ENCODE data around the gene KRR1. TPM values are rescaled to one million over a fixed set of nuclear protein-coding genes. Genes with fewer than 3 reads are reported as not detected.

Gene KRR1
- 100 to 1,000 TPM in 1 of 3 donors, 10 to 100 TPM in 2; 75.3 to 103 (median 92.8) TPM for polyA plus RNA-seq (ENCODE audit: insufficient read length in 3 of 3)
- long read RNA-seq, donor 1, full-length matches to known transcripts: 12 of 12 reads
- long read RNA-seq, donor 1, partial matches to known transcripts: 0 of 12 reads
- long read RNA-seq, donor 1, other reads (novel, unspliced or antisense): 0 of 12 reads
- long read RNA-seq, donor 2, full-length matches to known transcripts: 10 of 10 reads
- long read RNA-seq, donor 2, partial matches to known transcripts: 0 of 10 reads
- long read RNA-seq, donor 2, other reads (novel, unspliced or antisense): 0 of 10 reads
- long read RNA-seq, donor 3, full-length matches to known transcripts: 20 of 25 reads
- long read RNA-seq, donor 3, partial matches to known transcripts: 5 of 25 reads
- long read RNA-seq, donor 3, other reads (novel, unspliced or antisense): 0 of 25 reads
- long read RNA-seq, donor 4, full-length matches to known transcripts: 8 of 8 reads
- long read RNA-seq, donor 4, partial matches to known transcripts: 0 of 8 reads
- long read RNA-seq, donor 4, other reads (novel, unspliced or antisense): 0 of 8 reads
- long read RNA-seq, donor 5: 0 reads
- long read RNA-seq, donor 6, full-length matches to known transcripts: 9 of 9 reads
- long read RNA-seq, donor 6, partial matches to known transcripts: 0 of 9 reads
- long read RNA-seq, donor 6, other reads (novel, unspliced or antisense): 0 of 9 reads
- long read RNA-seq, donor 7, full-length matches to known transcripts: 16 of 28 reads
- long read RNA-seq, donor 7, partial matches to known transcripts: 0 of 28 reads
- long read RNA-seq, donor 7, other reads (novel, unspliced or antisense): 12 of 28 reads
- long read RNA-seq, donor 8, full-length matches to known transcripts: 19 of 19 reads
- long read RNA-seq, donor 8, partial matches to known transcripts: 0 of 19 reads
- long read RNA-seq, donor 8, other reads (novel, unspliced or antisense): 0 of 19 reads
- long read RNA-seq, donor 9, full-length matches to known transcripts: 10 of 10 reads
- long read RNA-seq, donor 9, partial matches to known transcripts: 0 of 10 reads
- long read RNA-seq, donor 9, other reads (novel, unspliced or antisense): 0 of 10 reads
- long read RNA-seq, donor 10, full-length matches to known transcripts: 16 of 21 reads
- long read RNA-seq, donor 10, partial matches to known transcripts: 0 of 21 reads
- long read RNA-seq, donor 10, other reads (novel, unspliced or antisense): 5 of 21 reads
- long read RNA-seq, donor 11, full-length matches to known transcripts: 9 of 9 reads
- long read RNA-seq, donor 11, partial matches to known transcripts: 0 of 9 reads
- long read RNA-seq, donor 11, other reads (novel, unspliced or antisense): 0 of 9 reads
- long read RNA-seq, donor 12, full-length matches to known transcripts: 3 of 3 reads
- long read RNA-seq, donor 12, partial matches to known transcripts: 0 of 3 reads
- long read RNA-seq, donor 12, other reads (novel, unspliced or antisense): 0 of 3 reads
- long read RNA-seq, donor 13: 0 reads
- long read RNA-seq, donor 14, full-length matches to known transcripts: 18 of 71 reads
- long read RNA-seq, donor 14, partial matches to known transcripts: 53 of 71 reads
- long read RNA-seq, donor 14, other reads (novel, unspliced or antisense): 0 of 71 reads
- long read RNA-seq, donor 15, full-length matches to known transcripts: 6 of 6 reads
- long read RNA-seq, donor 15, partial matches to known transcripts: 0 of 6 reads
- long read RNA-seq, donor 15, other reads (novel, unspliced or antisense): 0 of 6 reads
- long read RNA-seq, donor 16, full-length matches to known transcripts: 29 of 35 reads
- long read RNA-seq, donor 16, partial matches to known transcripts: 6 of 35 reads
- long read RNA-seq, donor 16, other reads (novel, unspliced or antisense): 0 of 35 reads

DNA sequence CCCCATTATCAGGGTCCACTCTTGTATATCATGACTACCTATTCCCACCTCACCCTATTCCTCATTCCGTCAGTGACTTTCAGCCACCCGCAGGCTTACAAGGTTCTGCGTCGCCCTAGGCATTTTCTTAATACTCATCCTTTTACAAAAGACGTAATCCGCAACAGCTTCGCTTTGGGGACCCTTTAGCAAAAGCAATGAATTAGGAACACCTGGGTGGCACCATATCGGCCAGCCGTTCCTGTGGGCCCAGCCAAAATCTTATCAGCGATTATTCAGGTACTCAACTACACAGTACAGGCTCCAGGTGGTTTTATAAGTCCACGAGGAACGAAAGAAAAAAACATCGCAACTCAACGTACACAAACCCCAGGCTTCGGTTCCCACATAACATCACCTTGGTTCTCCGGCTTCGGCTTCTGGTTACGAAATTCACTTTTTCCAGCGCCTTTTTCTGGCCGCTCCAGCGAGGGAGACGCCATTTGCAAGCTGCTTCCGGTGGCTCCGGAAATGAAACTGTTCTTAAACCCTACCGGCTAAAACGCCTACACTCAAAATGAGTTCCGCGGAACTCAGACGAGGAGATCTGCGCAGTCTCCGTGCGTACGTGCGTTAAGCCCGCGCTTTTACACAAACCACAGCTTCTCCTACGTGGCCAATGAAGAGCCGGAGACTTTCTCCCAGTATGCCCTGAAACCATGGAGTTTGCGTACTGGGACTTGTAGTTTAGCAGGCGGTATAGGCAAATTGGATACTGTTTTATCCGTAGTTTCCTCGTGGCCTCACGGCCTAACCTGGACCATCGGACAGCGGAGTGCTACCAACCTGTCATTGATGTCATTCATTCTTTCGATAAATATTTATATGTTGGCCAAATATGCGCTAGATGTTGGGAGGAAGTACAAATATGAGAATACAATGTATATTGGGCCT is at the start of gene KRR1:
KRR1 (minus strand) TSS at position 494 of the 933 bp plus-strand sequence; CDS start at position 482, 12 bp downstream.
- DNase-seq (ENCODE audit: extremely low read depth in 1 of 11, low read depth in 9 of 11, low spot score in 4 of 11): peak; percentile 90 to 98 (median 96)

DNA sequence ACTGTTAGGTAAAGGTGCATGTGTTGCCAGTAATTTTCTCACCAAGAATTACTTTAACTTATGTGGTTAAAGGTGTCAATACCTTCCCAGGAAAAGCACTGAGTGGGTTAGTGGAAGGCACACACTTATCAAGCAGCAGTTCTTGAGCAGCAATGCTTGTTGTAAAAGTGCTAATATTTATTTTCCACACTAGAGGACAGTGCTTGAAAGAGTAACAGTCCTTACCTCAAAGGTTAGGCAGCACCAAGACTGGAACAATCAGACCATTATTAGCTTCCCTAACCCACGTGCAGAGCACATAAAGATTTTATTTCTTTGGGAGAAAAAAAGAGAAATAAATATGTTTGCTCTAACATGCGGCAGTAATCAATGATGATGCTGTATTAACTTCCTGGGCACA is 48.8 kb upstream of the KRR1 start:
- peak in 1 of 11 donors; percentile 24 for DNase-seq (ENCODE audit: extremely low read depth in 1 of 11, low read depth in 9 of 11, low spot score in 4 of 11)

DNA sequence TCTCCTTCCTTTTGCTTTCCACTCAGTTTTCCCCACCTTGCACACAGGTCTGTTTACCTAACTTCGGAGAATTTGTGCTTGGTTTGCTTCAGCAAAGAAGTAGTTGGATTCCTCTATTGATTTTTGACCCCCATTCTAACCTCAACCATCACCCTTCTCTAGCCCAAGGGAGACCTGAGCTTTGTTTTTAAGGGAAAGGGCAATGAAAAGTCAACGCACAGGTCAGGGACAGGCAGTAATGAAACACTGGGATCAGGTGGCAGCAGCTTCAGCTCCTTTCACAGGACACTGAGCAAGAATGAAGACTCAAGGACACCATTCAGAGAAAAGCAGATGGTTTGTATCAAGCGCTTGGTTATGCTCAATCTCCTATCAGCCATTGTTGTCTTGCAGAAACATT is 46.9 kb upstream of the KRR1 start:
- DNase-seq (ENCODE audit: extremely low read depth in 1 of 11, low read depth in 9 of 11, low spot score in 4 of 11): peak in 6 of 11 donors; percentile 23 to 63 (median 48)

DNA sequence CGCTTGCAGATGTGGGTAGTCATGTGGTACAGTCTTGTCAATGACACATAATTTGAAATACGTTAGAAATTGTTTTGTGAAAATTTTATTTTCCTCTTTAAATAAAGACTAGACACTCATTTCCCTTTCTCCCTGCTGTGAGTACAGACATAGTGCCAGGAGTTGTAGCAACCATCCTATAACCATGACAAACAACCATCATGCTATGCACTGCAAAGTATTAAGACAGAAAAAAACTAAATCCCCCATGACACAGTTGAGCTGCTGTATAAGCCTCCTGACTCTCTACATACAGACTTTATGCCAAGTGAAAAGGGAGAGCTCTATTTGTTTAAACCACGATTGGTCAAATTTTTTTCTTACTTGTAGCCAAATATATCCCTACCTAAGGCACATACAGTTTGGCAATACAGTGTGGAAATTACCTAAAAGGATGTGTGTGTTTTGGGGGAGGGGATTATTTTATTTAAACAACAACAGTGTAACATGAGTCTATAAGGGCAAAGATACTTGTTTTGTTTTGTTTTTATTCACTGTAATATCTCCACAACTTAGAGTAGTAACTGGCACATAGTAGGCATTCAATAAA is 45.0 kb upstream of the KRR1 start:
- no peak for DNase-seq (ENCODE audit: extremely low read depth in 1 of 11, low read depth in 9 of 11, low spot score in 4 of 11)

DNA sequence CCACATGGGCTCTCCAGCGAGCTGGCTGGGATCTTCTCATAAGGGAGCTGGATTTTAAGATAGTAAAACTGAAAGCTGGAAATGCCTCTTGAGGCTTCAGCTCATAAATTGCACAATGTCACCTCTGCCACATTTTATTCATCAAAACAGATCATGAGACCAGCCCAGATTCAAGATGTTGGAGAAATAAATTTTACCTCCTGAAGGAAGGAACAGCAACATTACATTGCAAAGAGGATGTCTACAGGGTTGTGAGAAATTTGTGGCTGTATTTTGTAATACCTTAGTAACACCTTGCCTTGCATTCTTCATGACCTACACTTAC is 43.1 kb upstream of the KRR1 start:
- no peak for DNase-seq (ENCODE audit: extremely low read depth in 1 of 11, low read depth in 9 of 11, low spot score in 4 of 11)

DNA sequence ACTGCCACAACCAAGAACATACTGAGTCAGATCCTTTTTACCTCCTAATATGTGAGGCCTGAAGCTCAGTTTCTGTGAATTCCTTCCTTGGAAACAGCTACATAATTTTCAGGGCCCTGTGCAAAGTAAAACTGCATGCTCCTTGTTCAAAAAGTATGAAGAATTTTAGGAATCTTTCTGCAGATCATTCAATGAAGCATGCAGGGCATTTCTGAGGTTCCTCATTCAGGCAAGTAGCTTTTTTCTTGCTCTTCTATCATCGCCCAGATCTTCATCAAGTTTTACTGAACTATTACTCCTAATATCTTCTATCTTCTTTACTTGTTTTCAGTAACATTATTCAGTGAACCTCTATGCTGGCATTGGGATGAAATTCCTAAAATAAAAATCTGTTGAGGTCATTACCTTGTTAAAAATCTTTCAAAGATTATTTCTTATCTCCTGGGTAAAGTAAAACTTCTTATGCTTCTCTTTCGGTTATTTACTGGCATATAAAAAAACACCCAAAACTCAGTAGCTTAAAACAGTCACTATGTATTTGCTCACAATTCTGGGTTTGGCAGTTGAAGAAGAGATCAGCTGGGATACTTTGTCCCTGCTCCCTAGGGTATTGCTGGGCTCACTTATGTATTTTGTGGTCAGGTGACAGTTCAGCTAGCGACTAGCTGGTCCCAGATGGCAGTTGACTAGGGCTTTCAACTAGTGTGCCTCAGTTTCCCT is 42.6 kb upstream of the KRR1 start:
- no peak for DNase-seq (ENCODE audit: extremely low read depth in 1 of 11, low read depth in 9 of 11, low spot score in 4 of 11)

DNA sequence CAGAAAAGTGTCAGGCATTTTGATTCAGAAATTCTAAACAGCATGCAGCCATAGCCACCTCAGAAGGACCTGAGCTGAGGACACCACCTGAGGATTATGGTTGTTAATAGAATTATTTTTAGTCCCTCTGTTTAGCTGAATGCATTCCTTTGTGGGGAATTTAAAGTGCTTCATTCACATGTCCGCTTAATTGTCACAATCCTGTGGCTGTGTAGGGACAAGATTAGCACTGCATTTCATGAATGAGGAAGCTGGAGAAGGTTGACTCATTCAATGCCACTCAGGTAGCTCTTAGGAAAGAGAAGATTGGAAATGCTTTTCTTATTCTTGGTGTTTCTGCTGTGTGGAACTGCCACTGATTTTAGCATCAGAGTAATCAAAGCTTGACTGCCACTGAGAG is 42.0 kb upstream of the KRR1 start:
- DNase-seq (ENCODE audit: extremely low read depth in 1 of 11, low read depth in 9 of 11, low spot score in 4 of 11): no peak

DNA sequence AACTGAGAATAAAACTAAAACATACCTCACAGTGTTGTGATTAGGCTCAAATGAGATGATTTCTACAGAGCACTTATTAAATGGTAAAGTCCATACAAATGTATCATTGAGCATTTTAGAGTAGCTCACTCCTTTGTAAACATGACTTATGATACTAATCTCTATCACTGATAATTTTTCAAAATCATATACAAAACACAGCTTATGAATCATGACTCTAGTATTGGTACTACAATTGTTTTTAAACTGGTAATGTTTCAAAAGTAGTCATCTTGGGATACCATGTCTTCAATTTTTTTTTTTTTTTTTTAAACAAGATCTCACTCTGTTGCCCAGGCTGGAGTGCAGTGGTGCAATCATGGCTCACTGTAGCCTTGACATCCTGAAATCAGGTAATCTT is 40.1 kb upstream of the KRR1 start:
- DNase-seq (ENCODE audit: extremely low read depth in 1 of 11, low read depth in 9 of 11, low spot score in 4 of 11): no peak

DNA sequence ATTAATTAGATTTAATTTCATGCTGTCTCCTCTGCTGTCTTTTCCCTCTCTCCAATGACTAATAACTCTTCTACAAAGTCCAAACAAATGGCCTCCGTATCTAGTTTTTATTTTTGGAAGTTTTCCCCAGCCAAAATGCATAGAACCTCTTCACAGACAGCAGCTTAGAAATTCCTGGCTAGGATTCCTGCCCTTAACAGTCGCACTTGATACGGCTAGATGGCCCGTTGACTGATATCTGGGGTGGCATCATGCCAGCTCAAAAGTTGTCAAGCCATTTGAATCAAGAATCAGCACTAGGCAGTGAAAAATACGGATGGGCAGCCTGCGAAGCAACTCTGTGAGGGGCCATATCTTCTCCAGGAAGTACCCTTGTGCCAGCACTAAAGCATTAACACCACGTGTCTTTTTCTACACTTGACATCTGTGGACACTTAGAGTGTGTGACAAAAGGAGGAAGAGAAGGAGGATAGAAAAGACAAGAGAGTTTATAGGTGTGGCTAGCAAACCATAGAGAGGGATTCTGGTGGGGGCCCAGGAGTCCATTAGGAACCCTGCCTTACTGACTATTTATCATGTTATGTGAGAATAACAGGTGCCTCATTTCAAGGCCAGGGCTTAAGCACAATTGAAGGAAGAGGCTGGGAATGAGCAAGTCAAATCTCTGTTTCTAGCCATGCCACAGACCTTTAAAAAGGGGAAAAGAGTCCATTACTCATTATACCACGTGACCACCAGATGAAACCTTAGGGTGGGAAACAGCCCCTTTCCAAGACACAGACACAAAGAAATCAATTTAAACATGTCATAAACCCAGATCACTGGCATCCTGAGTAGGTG is 39.2 kb upstream of the KRR1 start:
- DNase-seq (ENCODE audit: extremely low read depth in 1 of 11, low read depth in 9 of 11, low spot score in 4 of 11): no peak

DNA sequence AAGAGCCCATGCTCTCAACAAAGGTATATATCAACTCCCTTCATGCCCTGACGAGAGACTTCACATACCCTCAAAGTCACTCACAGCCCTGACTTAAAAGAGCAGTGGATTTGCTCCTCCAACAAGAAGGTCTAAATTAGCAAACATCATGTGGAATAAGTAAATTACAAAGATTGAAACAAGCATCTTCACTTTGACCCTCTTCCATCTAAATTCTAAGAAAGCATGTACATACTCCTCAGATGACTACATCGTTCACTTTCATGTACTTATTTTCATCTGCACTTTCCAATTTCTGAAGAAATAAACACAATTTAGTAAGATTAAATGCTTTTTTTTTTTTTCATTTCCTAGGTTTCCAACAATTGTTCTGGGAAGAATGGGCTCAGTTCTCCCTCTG is 38.6 kb upstream of the KRR1 start:
- DNase-seq (ENCODE audit: extremely low read depth in 1 of 11, low read depth in 9 of 11, low spot score in 4 of 11): no peak

DNA sequence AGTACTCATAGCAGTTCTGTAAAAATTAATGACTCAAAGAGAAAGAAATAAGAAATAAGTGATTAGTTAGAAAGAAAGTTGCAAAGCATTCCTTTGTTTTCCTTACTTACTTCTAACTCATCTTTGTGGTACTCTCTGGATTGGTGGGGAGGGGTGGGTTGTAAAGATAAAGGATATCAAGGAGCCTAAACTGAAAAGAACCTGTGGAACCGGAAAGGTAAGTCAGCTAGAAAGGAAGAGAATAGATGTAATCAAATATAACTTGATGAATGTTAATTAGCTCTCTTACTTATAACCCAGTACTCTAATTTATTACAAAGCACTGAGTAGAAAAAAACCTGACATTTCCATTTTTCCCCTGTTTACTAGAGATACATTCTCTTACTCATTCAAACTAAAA is 37.5 kb upstream of the KRR1 start:
- DNase-seq (ENCODE audit: extremely low read depth in 1 of 11, low read depth in 9 of 11, low spot score in 4 of 11): no peak

DNA sequence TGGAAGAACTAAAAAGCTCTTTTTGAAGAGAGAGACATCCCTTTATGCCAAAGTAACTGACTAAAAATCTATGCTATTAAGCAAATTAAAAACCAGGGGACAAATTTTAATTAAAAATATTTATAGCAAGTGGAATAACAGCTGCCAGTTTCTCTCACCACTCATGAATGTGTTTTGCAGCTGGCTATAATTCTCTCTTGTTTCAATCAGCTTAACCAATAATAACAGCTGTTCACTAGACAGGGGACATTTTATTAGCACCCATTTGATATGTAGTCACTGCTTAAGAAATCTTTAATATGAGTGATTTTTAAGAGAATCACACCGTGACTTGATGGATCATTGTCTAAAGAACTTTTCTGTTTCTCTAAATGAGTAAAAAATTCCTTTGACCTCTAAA is 34.2 kb upstream of the KRR1 start:
- no peak for DNase-seq (ENCODE audit: extremely low read depth in 1 of 11, low read depth in 9 of 11, low spot score in 4 of 11)

DNA sequence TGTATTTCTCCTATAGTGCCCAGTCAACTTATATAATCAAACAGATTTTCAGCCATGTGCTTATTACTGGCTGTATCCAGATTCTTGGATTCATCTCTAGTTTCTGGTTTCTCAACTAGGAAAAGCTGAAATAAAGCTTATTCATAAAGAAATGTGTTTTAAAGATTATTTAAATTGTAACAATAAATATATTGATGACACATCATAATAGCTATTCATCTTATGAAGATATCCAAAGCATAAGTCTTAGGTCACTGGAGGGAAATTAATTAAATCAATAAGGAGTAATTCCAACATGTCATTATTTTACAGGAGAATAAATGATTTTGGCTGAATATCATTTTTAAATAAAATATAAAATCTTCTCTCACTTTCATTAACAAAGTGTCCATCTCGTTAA is 32.1 kb upstream of the KRR1 start:
- no peak for DNase-seq (ENCODE audit: extremely low read depth in 1 of 11, low read depth in 9 of 11, low spot score in 4 of 11)

DNA sequence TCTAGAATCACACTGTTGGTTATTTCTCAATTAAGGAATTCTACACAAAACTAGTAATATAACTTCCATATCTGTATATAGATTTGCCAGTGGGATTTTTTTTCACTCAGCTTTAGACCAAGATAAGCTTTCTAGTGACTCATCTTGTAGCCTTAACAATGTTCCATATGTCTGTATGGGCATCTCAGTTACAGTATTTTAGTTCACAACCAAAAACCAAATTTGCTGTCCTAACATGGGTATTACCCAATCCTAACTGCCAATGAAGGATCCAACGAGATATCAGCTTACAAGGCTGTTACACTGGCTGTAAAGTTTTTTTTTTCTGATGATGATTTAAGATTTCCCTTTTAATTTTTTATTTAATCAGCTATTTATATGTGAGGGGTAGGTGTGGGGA is 31.5 kb upstream of the KRR1 start:
- no peak for DNase-seq (ENCODE audit: extremely low read depth in 1 of 11, low read depth in 9 of 11, low spot score in 4 of 11)

DNA sequence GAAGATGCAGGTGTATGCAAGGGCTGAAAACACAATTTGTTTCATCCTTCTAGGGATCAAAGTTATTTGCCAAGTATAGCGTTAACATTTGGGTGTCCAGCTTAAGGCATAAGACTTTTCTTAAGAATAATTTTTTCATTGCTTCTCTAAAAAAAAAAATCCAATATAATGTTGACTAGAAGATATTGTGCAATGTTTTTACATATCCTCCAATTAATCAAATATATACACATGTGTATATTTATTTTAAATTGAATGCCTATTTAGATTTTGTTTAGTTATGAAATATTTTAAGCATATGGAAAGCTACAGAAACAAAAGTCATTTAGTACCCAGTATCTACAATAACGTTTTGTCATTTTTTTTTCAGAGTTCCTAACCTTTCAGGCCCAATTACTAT is 28.5 kb upstream of the KRR1 start:
- no peak for DNase-seq (ENCODE audit: extremely low read depth in 1 of 11, low read depth in 9 of 11, low spot score in 4 of 11)
